Pancreas (tissue), 10 donors: ENCODE results near the gene ZNF547. TPM values are rescaled to one million over a fixed set of nuclear protein-coding genes. Genes with fewer than 3 reads are reported as not detected.
A peak's percentile ranks its signal among the peaks of the same experiment; 100 is the strongest.

Source experiments
- ATAC-seq, 4 donors: fragments of 200-7000 bp; cut with Tn5 transposase; one replicate each; pipeline versions ENCODE4 v1.8.0 to v1.9.1; 2020; ENCODE audit warnings: mild to moderate bottlenecking in 4 of 4, moderate library complexity in 4 of 4
- DNase-seq, 6 donors: peaks; one replicate each; pipeline ENCODE4 v3.0.0-alpha.2; 2020
- FAIRE-seq: peaks from 2 replicates; lab custom pipeline; 2012; peaks lifted over from hg19 to GRCh38; lab: Jason Lieb, UNC
- H3K27ac ChIP-seq, 4 donors: fragments of 200-600 bp; sonication (generic); 1 replicate in 3 of 4; 2 replicates in 1 of 4; pipeline versions ENCODE4 v1.5.0 to v1.8.0; 2020
- H3K27me3 ChIP-seq, 4 donors: fragments of 200-600 bp; one replicate each; pipeline ENCODE4 v1.8.0; 2021
- H3K36me3 ChIP-seq, 3 donors: fragments of 200-600 bp; sonication (generic) in 1 of 3; one replicate each; pipeline versions ENCODE4 v1.5.0 to v1.8.0; 2020 to 2021
- H3K4me1 ChIP-seq, 3 donors: fragments of 200-600 bp; one replicate each; pipeline ENCODE4 v1.8.0; 2021
- H3K4me3 ChIP-seq, 4 donors: fragments of 200-600 bp; sonication (generic) in 2 of 4; one replicate each; pipeline versions ENCODE4 v1.5.0 to v1.8.0; 2020 to 2021
- H3K9me3 ChIP-seq, 4 donors: fragments of 200-600 bp; one replicate each; pipeline ENCODE4 v1.8.0; 2021
- CTCF ChIP-seq, 4 donors: fragments of 200-600 bp; sonication (generic) in 3 of 4; IDR thresholded peaks; one replicate each; pipeline versions ENCODE4 v1.5.0 to v1.8.0; 2021; ENCODE audit warnings: antibody characterized with exemption in 4 of 4
- WGBS, 2 donors: extraction: QIAGEN DNeasy Blood & Tissue Kit; methylation state at CpG; one replicate each; pipeline ENCODE4 v1.1.7; 2013; 5-methylcytosine and 5-hydroxymethylcytosine counted together
- intact Hi-C, 3 donors: fragments of 100-400 bp; cut with DNase I; formaldehyde crosslinking; loops; one replicate each; pipeline versions ENCODE4 v1.11.1 to v1.14.2; 2022
- polyA plus RNA-seq, 2 donors: library from polyadenylated mRNA; stranded (reverse); fragments of 200-250 nt; gene quantifications; one replicate each; pipeline ENCODE4 v1.2.3, GENCODE V29; 2013
- total RNA-seq, 6 donors: library from RNA; stranded (reverse); fragmentation: NEBNext Ultra II Directional in 4 of 6; extraction: Animal tissue kit (Norgen Biotek cat#: 25700) in 4 of 6; gene quantifications; one replicate each; pipeline versions ENCODE4 v1.2.1 to v1.2.4, GENCODE V29; 2021 to 2023
- donor health status: healthy with polysubstance abuse.
- donor health status: DM: no; HTN: no; CAD: no; lungs with moderate emphysema.
- donor health status: DM: no; HTN: no; CAD: no.
- donor health status: control.
- donor health status: control.
- donor health status: Bipolar disorder and iron deficiency.
- donor health status: DM: yes; HTN: yes; CAD: no.
- donor health status: DM: no; HTN: no; CAD: no.
- donor health status: DM: no; HTN: no; CAD: no.
- donor health status: DM: yes; HTN: yes; CAD: no.

The ZNF547 gene
- total and polyA plus RNA-seq, 8 donors: 0.60 to 4.1 (median 1.3) TPM

GRCh38 chr19:57406516-57407123 is 43.3 kb downstream of the ZNF547 start:
- TF ChIP-seq CTCF (IDR thresholded peaks at IDR 0.05): peak; percentile 15 to 38 (median 28)
- WGBS, 2 donors: 12 to 15% methylated on average over 8 of the region's 8 CpGs
- ATAC-seq (peak; percentile 29 to 61 (median 38)), DNase-seq (peak; percentile 27 to 56 (median 52)), FAIRE-seq (no peak)
- H3K4me3 ChIP-seq: no peak overlapping the region
- no peaks in the 10 kb centered on the region for H3K27me3 ChIP-seq
- peaks cover 0 to 5% (median under 1%) of the 10 kb centered on the region in 3 donors for H3K4me1 ChIP-seq
- H3K27ac ChIP-seq: no peak overlapping the region
- H3K9me3 ChIP-seq: no peaks in the 10 kb centered on the region
- intact Hi-C loops: no loop called here
- no peaks in the 10 kb centered on the region for H3K36me3 ChIP-seq

- Histone ChIP-seq H3K9me3 (no peaks in the 10 kb centered on the region), H3K27ac (peak within 1 kb of the TSS; percentile 10 to 47 (median 32)), H3K36me3 (peaks cover 0 to 8% (median 0%) of the 10 kb centered on the region in 3 donors), H3K4me3 (peak within 1 kb of the TSS; percentile 45 to 97 (median 89)), H3K4me1 (peaks cover 0 to 7% (median 5%) of the 10 kb centered on the region in 3 donors), H3K27me3 (no peaks in the 10 kb centered on the region)
- DNase-seq (peak; percentile 89 to 97 (median 91)), ATAC-seq (peak; percentile 100), FAIRE-seq (peak; percentile 92)
- no peak for TF ChIP-seq CTCF (IDR thresholded peaks at IDR 0.05)
- 0 to 1% methylated on average over 55 of the region's 55 CpGs for WGBS, 2 donors
- intact Hi-C loops: no loop called here
Observed at GRCh38 chr19:57410877-57411671, 47.7 kb downstream of the ZNF547 start, which contains the start of gene ZNF17. TSS of gene ZNF17 (plus strand) at chr19:57411161. CDS start at chr19:57413616, 2,455 bp downstream.

- WGBS, 2 donors: 98% methylated on average over 4 of the region's 4 CpGs
- TF ChIP-seq CTCF (IDR thresholded peaks at IDR 0.05): no peak
- H3K27ac ChIP-seq: no peak overlapping the region
- intact Hi-C loops: no loop called here
- DNase-seq (no peak), ATAC-seq (no peak), FAIRE-seq (no peak)
- no peak overlapping the region for H3K4me3 ChIP-seq
- peaks cover 0 to 5% (median 0%) of the 10 kb centered on the region in 4 donors for H3K9me3 ChIP-seq
- no peaks in the 10 kb centered on the region for H3K4me1 ChIP-seq
- peaks cover 0 to 35% (median 6%) of the 10 kb centered on the region in 3 donors for H3K36me3 ChIP-seq
- no peaks in the 10 kb centered on the region for H3K27me3 ChIP-seq
Observed at GRCh38 chr19:57419439-57419838, 56.1 kb downstream of the ZNF547 start.

GRCh38 chr19:57421037-57421436 is 57.7 kb downstream of the ZNF547 start:
- FAIRE-seq: no peak
- WGBS, 2 donors: 95 to 100% methylated on average over 3 of the region's 3 CpGs

More at GRCh38 chr19:57421037-57421436, 57.7 kb downstream of the ZNF547 start:
- intact Hi-C loops: no loop called here
- Histone ChIP-seq H3K4me3 (no peak overlapping the region), H3K4me1 (no peaks in the 10 kb centered on the region), H3K9me3 (peaks cover 0 to 5% (median 0%) of the 10 kb centered on the region in 4 donors), H3K27me3 (no peaks in the 10 kb centered on the region), H3K36me3 (peaks cover 0 to 35% (median 6%) of the 10 kb centered on the region in 3 donors), H3K27ac (no peak overlapping the region)
- no peak for ATAC-seq
- DNase-seq: no peak
- TF ChIP-seq CTCF (IDR thresholded peaks at IDR 0.05): no peak

Other genes with a start within 250 kb of the ZNF547 start
- gene USP29, start 243.6 kb upstream of the ZNF547 start, total RNA-seq: not detected
- gene USP29, start 243.6 kb upstream of the ZNF547 start, polyA plus RNA-seq: not detected
- not detected for gene ZIM3, start 218.3 kb upstream of the ZNF547 start, total RNA-seq
- gene ZIM3, start 218.3 kb upstream of the ZNF547 start, polyA plus RNA-seq: not detected
- gene DUXA, start 196.1 kb upstream of the ZNF547 start, total RNA-seq: not detected
- not detected for gene DUXA, start 196.1 kb upstream of the ZNF547 start, polyA plus RNA-seq
- 10 to 100 TPM; 15.8 to 28.0 (median 17.0) TPM for gene ZNF264, start 172.1 kb upstream of the ZNF547 start, total RNA-seq
- gene ZNF264, start 172.1 kb upstream of the ZNF547 start, polyA plus RNA-seq: 1 to 10 TPM; 4.7 to 5.4 TPM
- under 1 TPM; 0.28 to 0.87 (median 0.64) TPM for gene AURKC, start 132.5 kb upstream of the ZNF547 start, total RNA-seq
- gene AURKC, start 132.5 kb upstream of the ZNF547 start, polyA plus RNA-seq: 1 to 10 TPM; 1.1 to 2.3 TPM
- 1 to 10 TPM; 4.1 to 8.9 (median 5.2) TPM for gene ZNF805, start 122.9 kb upstream of the ZNF547 start, total RNA-seq
- gene ZNF805, start 122.9 kb upstream of the ZNF547 start, polyA plus RNA-seq: under 1 TPM; 0.75 to 0.95 TPM
- gene ZNF460, start 83.1 kb upstream of the ZNF547 start, total RNA-seq: 10 to 100 TPM; 15.9 to 30.9 (median 24.6) TPM
- 1 to 10 TPM in 1 of 2 donors, under 1 TPM in 1; 0.45 to 3.8 TPM for gene ZNF460, start 83.1 kb upstream of the ZNF547 start, polyA plus RNA-seq
- 1 to 10 TPM; 1.3 to 4.1 (median 1.5) TPM for gene ZNF543, start 43.1 kb upstream of the ZNF547 start, total RNA-seq
- 1 to 10 TPM in 1 of 2 donors, under 1 TPM in 1; 0.76 to 1.4 TPM for gene ZNF543, start 43.1 kb upstream of the ZNF547 start, polyA plus RNA-seq
- 1 to 10 TPM; 1.9 to 4.6 (median 2.5) TPM for gene ZNF304, start 12.3 kb upstream of the ZNF547 start, total RNA-seq
- gene ZNF304, start 12.3 kb upstream of the ZNF547 start, polyA plus RNA-seq: 1 to 10 TPM; 1.1 to 3.3 TPM
- gene TRAPPC2B, start within 50 bp of the ZNF547 start, total RNA-seq: 1 to 10 TPM; 2.1 to 3.2 (median 2.5) TPM
- gene TRAPPC2B, start within 50 bp of the ZNF547 start, polyA plus RNA-seq: 10 to 100 TPM in 1 of 2 donors, 1 to 10 TPM in 1; 9.3 to 14.7 TPM
- 1 to 10 TPM; 3.5 to 8.7 (median 5.1) TPM for gene ZNF548, start 26.3 kb downstream of the ZNF547 start, total RNA-seq
- 1 to 10 TPM; 3.7 to 5.2 TPM for gene ZNF548, start 26.3 kb downstream of the ZNF547 start, polyA plus RNA-seq
- 1 to 10 TPM; 3.7 to 6.8 (median 4.7) TPM for gene ZNF17, start 47.6 kb downstream of the ZNF547 start, total RNA-seq
- 1 to 10 TPM; 2.3 to 2.7 TPM for gene ZNF17, start 47.6 kb downstream of the ZNF547 start, polyA plus RNA-seq
- gene ZNF749, start 71.8 kb downstream of the ZNF547 start, total RNA-seq: 1 to 10 TPM; 4.2 to 7.2 (median 5.2) TPM
- gene ZNF749, start 71.8 kb downstream of the ZNF547 start, polyA plus RNA-seq: 1 to 10 TPM; 2.1 to 4.5 TPM
- gene VN1R1, start 93.6 kb downstream of the ZNF547 start, total RNA-seq: under 1 TPM; 0.12 to 0.32 (median 0.27) TPM
- gene VN1R1, start 93.6 kb downstream of the ZNF547 start, polyA plus RNA-seq: under 1 TPM; 0.11 to 0.80 TPM
- 1 to 10 TPM; 2.3 to 8.9 (median 4.1) TPM for gene ZNF772, start 114.0 kb downstream of the ZNF547 start, total RNA-seq
- 1 to 10 TPM; 1.3 to 2.0 TPM for gene ZNF772, start 114.0 kb downstream of the ZNF547 start, polyA plus RNA-seq
- 1 to 10 TPM; 1.7 to 4.4 (median 3.0) TPM for gene ZNF419, start 124.2 kb downstream of the ZNF547 start, total RNA-seq
- 1 to 10 TPM; 3.5 to 7.6 TPM for gene ZNF419, start 124.2 kb downstream of the ZNF547 start, polyA plus RNA-seq
- gene ZNF773, start 136.4 kb downstream of the ZNF547 start, total RNA-seq: 1 to 10 TPM; 2.6 to 4.0 (median 3.2) TPM
- 1 to 10 TPM in 1 of 2 donors, under 1 TPM in 1; 0.99 to 3.6 TPM for gene ZNF773, start 136.4 kb downstream of the ZNF547 start, polyA plus RNA-seq
- gene ZNF549, start 163.8 kb downstream of the ZNF547 start, total RNA-seq: 1 to 10 TPM; 1.2 to 3.5 (median 1.9) TPM
- gene ZNF549, start 163.8 kb downstream of the ZNF547 start, polyA plus RNA-seq: 1 to 10 TPM; 1.5 to 2.9 TPM
- 1 to 10 TPM; 2.1 to 6.8 (median 3.4) TPM for gene ZNF550, start 196.3 kb downstream of the ZNF547 start, total RNA-seq
- 1 to 10 TPM; 2.1 to 2.8 TPM for gene ZNF550, start 196.3 kb downstream of the ZNF547 start, polyA plus RNA-seq
- 1 to 10 TPM; 1.3 to 2.7 (median 1.9) TPM for gene ZNF416, start 215.4 kb downstream of the ZNF547 start, total RNA-seq
- 1 to 10 TPM in 1 of 2 donors, under 1 TPM in 1; 0.91 to 1.9 TPM for gene ZNF416, start 215.4 kb downstream of the ZNF547 start, polyA plus RNA-seq
- 1 to 10 TPM in 4 of 6 donors, under 1 TPM in 2; 0.63 to 2.8 (median 1.0) TPM for gene ZIK1, start 220.6 kb downstream of the ZNF547 start, total RNA-seq
- 1 to 10 TPM in 1 of 2 donors, under 1 TPM in 1; 0.87 to 3.0 TPM for gene ZIK1, start 220.6 kb downstream of the ZNF547 start, polyA plus RNA-seq
- gene ZNF530, start 236.3 kb downstream of the ZNF547 start, total RNA-seq: 1 to 10 TPM in 3 of 6 donors, under 1 TPM in 3; 0.85 to 1.8 (median 1.1) TPM
- gene ZNF530, start 236.3 kb downstream of the ZNF547 start, polyA plus RNA-seq: 1 to 10 TPM in 1 of 2 donors, under 1 TPM in 1; 0.76 to 2.3 TPM